ENCODE measurements around the gene RGS3.
A peak's percentile ranks its signal among the peaks of the same experiment; 100 is the strongest.

Gene RGS3

DNA sequence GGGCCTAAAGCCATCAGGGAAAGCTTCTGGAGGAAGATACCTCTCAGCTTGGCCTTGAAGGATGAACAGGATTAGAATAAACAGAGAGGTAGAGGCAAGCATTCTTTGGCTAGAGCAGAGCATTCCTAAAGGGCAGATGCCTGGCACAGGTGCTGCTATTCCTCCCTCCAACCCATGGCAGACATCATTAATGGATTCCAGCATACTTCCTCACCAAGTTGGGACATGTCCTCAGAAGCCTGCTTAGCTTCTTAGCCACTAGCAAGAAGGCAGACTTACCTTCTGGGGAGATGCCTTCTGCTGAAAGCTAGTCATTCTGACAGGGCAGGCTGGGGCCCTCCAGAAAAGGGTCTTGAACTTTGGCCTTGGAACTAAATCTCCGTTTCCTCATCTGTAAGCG is 122.0 kb downstream of the RGS3 start:
- DNase-seq, result no peak
- H3K36me3 ChIP-seq, result peaks cover 35 to 38% (median 36%) of the 10 kb centered on the region in 3 donors
- intact Hi-C loops (cut with DNase I; ENCODE audit: low total_unique reads), result loop anchor here (5.0 kb wide), 1 partner anchor 183 kb away; the partner anchor contains the start of gene ALAD
- H3K4me1 ChIP-seq, result peaks cover 9 to 83% (median 69%) of the 10 kb centered on the region in 4 donors
- H3K27me3 ChIP-seq, result no peaks in the 10 kb centered on the region
- no peaks in the 10 kb centered on the region for H3K9me3 ChIP-seq
- no peak overlapping the region for H3K4me3 ChIP-seq
- TF ChIP-seq, protein P1, sequence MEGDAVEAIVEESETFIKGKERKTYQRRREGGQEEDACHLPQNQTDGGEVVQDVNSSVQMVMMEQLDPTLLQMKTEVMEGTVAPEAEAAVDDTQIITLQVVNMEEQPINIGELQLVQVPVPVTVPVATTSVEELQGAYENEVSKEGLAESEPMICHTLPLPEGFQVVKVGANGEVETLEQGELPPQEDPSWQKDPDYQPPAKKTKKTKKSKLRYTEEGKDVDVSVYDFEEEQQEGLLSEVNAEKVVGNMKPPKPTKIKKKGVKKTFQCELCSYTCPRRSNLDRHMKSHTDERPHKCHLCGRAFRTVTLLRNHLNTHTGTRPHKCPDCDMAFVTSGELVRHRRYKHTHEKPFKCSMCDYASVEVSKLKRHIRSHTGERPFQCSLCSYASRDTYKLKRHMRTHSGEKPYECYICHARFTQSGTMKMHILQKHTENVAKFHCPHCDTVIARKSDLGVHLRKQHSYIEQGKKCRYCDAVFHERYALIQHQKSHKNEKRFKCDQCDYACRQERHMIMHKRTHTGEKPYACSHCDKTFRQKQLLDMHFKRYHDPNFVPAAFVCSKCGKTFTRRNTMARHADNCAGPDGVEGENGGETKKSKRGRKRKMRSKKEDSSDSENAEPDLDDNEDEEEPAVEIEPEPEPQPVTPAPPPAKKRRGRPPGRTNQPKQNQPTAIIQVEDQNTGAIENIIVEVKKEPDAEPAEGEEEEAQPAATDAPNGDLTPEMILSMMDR (IDR thresholded peaks at IDR 0.05), result no peak
- H3K27ac ChIP-seq, result peak overlapping the region; percentile 78 to 92

DNA sequence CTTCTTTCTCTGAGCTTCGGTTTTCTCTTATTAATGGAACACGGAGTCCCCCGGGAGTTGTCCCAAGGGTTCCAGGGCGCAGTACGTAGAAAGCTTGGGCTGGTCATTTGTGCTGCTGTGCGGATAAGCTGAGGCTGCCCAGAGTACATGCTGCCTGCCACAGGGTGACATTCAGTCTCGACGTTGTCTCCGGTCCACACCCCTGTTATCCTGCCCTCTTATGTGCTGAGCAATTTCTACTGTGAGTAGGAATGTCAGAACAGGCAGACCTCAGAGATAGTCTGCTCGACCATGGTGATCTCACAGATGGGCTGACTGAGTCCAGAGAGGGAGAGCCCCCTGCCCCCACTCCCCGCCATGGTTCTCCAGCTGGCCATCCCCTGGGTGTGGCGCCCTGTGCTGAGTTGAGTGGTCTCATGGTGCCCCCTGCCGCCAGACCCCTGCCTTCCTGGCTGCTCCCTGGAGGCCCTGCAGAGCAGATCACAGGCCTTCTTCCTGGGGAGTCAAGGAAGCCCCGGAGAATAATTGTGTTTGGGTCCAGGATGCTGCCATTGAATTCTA is 124.0 kb downstream of the RGS3 start:
- no peaks in the 10 kb centered on the region for H3K9me3 ChIP-seq
- no peaks in the 10 kb centered on the region for H3K27me3 ChIP-seq
- TF ChIP-seq, protein P1 (IDR thresholded peaks at IDR 0.05), result peak; percentile 43 to 51
- DNase-seq, result peak in 1 of 2 donors; percentile 53
- peak overlapping the region; percentile 78 to 92 for H3K27ac ChIP-seq
- intact Hi-C loops (cut with DNase I; ENCODE audit: low total_unique reads), result loop anchor here (5.0 kb wide), 1 partner anchor 185 kb away; the partner anchor contains the start of gene ALAD
- no peak overlapping the region for H3K4me3 ChIP-seq
- H3K36me3 ChIP-seq, result peaks cover 35 to 46% (median 36%) of the 10 kb centered on the region in 3 donors
- peaks cover 0 to 80% (median 63%) of the 10 kb centered on the region in 4 donors for H3K4me1 ChIP-seq

DNA sequence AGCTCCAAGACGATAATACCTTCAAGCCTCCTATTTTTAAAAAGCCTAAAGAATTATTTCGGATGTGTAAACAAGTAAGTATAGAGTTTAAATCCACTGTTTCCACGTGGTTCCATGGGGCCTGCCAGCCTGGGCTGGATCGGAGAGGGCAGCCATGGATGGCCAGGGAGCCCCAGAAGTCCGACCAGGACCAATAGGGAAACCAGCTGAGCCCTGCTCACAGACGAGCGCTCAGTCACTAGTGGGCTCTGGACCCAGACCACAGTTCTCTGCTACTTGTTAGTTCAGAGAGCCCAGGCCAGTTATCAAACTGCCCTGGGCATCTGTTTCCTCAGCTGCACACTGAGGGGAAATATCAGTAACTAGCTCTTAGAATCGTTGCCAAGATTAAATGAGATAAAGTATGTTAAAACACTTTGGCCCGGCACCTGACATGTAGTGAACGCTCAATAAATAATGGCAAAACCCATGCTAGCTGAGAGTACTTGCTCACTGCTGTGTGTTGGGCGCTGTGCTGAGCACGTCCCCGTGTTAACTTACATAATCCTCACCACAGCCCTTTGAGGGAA is 124.8 kb downstream of the RGS3 start:
- peaks cover 33 to 43% (median 34%) of the 10 kb centered on the region in 3 donors for H3K36me3 ChIP-seq
- DNase-seq, result no peak
- intact Hi-C loops (cut with DNase I; ENCODE audit: low total_unique reads), result loop anchor here (5.0 kb wide), 1 partner anchor 186 kb away; the partner anchor contains the start of gene ALAD
- no peaks in the 10 kb centered on the region for H3K27me3 ChIP-seq
- no peaks in the 10 kb centered on the region for H3K9me3 ChIP-seq
- peaks cover 0 to 80% (median 60%) of the 10 kb centered on the region in 4 donors for H3K4me1 ChIP-seq
- H3K27ac ChIP-seq, result peak overlapping the region; percentile 78 to 92
- H3K4me3 ChIP-seq, result no peak overlapping the region
- TF ChIP-seq, protein P1 (IDR thresholded peaks at IDR 0.05), result no peak

DNA sequence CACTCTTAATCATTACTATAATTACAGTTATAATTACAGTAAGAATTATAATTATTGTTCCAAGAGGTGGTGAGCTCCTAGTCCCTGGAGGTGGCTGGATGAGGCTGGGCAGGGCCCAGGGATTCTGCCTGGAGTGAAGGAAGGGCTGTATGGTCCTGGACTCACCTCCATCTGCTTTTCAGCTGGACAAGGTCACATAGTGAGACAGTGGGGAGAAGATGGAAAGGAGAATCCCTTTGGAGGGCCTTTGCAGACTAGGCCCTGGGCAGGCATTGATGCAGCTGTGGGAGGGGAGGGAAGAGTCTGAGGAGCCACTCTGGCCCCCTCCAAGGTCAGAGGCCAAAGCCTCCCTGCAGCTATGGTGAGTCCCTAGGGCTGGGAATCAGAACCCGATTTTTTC is 125.4 kb downstream of the RGS3 start:
- Histone ChIP-seq H3K9me3 (no peaks in the 10 kb centered on the region), H3K36me3 (peaks cover 27 to 37% (median 28%) of the 10 kb centered on the region in 3 donors), H3K4me1 (peaks cover 0 to 79% (median 58%) of the 10 kb centered on the region in 4 donors), H3K27me3 (no peaks in the 10 kb centered on the region), H3K4me3 (no peak overlapping the region), H3K27ac (peak overlapping the region; percentile 46 to 92)
- intact Hi-C loops (cut with DNase I; ENCODE audit: low total_unique reads), result loop anchor here (5.0 kb wide), 1 partner anchor 187 kb away; the partner anchor contains the start of gene ALAD
- TF ChIP-seq, protein P1 (IDR thresholded peaks at IDR 0.05), result no peak
- no peak for DNase-seq

DNA sequence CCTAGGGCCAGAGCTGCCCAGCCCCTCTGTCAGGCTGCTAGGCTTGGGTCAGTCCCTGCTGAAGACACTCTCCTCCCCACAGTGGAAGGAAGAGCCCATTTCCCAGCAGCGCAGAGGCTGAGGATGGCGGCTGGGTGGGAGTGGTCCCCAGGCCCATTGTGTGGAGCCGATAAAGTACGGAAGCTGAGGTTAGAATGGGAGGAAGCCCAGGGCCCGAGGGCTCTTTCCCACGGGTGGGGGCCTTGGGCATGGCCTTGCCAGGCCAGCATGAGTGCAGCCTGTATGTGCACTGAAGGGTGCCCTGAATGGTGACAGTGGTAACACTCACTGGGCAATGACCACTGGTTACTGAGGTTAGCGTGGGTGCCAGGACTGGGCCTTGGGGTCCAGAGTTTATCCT is 125.9 kb downstream of the RGS3 start:
- Histone ChIP-seq H3K4me1 (peaks cover 0 to 84% (median 60%) of the 10 kb centered on the region in 4 donors), H3K27me3 (no peaks in the 10 kb centered on the region), H3K9me3 (no peaks in the 10 kb centered on the region), H3K36me3 (peaks cover 22 to 32% (median 23%) of the 10 kb centered on the region in 3 donors), H3K4me3 (no peak overlapping the region), H3K27ac (peak overlapping the region; percentile 46 to 92)
- intact Hi-C loops (cut with DNase I; ENCODE audit: low total_unique reads), result loop anchor here (5.0 kb wide), 1 partner anchor 187 kb away; the partner anchor contains the start of gene ALAD
- DNase-seq, result no peak
- TF ChIP-seq, protein P1 (IDR thresholded peaks at IDR 0.05), result no peak

Measured in tibial artery (tissue), 4 donors.